HCEC 1CT (cell line): ENCODE results near the gene MTHFSD.

ENCODE experiments used
- DNase-seq: peaks from one replicate; pipeline ENCODE4 v3.0.0-alpha.2; 2017

MTHFSD gene

GRCh38 chr16:86568677-86569623 is 13.9 kb upstream of the MTHFSD start:
- DNase-seq: no peak

GRCh38 chr16:86567701-86568581 is 12.9 kb upstream of the MTHFSD start:
- peak; percentile 22 for DNase-seq

DNA sequence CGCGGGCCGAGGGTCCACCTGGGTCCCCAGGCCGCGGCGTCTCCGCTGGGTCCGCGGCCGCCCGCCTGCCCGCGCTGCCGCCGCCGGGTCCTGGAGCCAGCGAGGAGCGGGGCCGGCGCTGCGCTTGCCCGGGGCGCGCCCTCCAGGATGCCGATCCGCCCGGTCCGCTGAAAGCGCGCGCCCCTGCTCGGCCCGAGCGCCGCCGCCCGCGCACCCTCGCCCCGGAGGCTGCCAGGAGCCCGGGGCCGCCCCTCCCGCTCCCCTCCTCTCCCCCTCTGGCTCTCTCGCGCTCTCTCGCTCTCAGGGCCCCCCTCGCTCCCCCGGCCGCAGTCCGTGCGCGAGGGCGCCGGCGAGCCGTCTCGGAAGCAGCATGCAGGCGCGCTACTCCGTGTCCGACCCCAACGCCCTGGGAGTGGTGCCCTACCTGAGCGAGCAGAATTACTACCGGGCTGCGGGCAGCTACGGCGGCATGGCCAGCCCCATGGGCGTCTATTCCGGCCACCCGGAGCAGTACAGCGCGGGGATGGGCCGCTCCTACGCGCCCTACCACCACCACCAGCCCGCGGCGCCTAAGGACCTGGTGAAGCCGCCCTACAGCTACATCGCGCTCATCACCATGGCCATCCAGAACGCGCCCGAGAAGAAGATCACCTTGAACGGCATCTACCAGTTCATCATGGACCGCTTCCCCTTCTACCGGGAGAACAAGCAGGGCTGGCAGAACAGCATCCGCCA is 12.1 kb upstream of the MTHFSD start:
- DNase-seq: peak; percentile 45

- DNase-seq: peak; percentile 78
These were observed 11.5 kb upstream of the MTHFSD start, which contains the start of gene FOXC2 for GRCh38 chr16:86566601-86566965. Gene FOXC2, plus strand, starts transcription at chr16:86566829. Its CDS starts 507 bp downstream, at chr16:86567336.

DNA sequence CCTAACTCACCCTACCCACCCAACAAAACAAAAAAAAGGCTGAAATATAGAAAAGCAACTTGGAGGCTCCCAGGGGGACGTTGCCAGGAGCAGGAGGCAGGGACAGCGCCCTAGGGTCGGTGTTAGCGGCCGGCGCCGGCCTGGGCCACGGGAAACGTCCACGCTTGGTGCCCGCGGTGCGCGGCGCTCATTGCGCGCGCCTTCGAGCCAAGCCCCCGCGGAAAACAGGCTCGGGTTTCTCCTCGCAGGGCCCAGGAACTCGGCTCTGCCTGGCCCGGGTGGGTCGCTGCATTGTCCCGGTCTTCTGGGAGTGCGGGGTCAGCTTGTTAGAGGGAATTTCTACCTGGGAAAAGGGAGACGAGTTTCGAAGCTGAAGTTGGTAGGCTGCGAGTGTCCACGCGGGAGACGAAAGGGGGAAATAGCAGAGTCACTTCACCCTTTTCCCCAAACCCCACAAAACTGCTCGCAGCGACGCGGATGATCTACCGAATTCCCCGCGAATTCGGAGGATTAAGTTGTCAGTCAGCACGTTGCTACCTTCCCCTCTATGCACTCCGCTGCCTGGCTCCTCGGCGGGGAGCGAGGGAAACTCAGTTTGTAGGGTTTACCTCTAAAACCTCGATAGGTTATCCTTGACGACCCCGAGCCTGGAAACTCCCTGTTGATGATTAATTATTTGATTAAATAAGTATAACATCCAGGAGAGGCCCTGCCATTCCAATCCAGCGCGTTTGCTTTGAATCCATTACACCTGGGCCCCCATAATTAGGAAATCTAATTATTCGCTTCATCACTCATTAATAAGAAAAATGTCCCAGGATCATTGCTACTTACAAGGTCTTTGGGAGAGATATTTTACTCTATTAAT is 10.8 kb upstream of the MTHFSD start:
- no peak for DNase-seq

DNA sequence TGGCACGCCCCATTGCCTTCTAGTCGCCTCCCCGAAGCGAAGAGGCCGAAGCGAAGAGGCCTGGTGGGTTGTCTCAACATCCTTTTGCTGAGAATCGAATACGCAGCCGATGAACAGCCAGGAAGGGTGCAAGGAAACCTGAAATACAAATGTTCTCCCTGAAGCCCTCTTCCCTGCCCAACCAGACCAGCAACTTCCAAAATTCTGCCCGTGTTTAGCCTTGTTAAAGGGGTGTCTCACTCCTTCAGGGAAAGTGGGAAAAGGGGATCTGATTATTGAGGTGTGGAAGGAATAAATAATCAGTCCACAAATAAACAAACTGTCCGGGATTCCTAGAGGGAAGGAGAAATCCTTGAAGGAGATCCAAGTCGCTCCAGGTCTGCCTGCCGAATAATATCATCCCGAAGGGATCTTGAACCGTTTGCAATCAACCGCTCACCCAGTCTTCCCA is 10.2 kb upstream of the MTHFSD start:
- no peak for DNase-seq

- DNase-seq: peak; percentile 73
These were observed 8.7 kb upstream of the MTHFSD start for GRCh38 chr16:86563469-86564345.

DNA sequence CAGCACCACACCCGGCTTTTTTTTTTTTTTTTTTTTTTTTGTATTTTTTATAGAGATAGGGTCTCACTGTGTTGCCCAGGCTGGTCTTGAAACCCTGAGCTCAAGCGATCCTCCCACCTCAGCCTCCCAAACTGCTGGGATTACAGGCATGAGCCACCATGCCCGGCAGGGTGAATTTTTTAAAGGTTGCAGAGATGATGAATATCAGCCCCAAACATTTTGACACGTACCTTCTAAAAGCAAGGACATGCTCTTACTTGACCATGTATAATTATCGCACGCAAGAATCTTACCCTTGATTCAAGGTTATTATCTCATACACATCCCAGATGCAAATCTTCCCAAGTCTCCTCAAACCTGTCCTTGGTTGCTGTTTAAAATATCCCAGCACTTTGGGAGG is 7.3 kb upstream of the MTHFSD start:
- no peak for DNase-seq

DNA sequence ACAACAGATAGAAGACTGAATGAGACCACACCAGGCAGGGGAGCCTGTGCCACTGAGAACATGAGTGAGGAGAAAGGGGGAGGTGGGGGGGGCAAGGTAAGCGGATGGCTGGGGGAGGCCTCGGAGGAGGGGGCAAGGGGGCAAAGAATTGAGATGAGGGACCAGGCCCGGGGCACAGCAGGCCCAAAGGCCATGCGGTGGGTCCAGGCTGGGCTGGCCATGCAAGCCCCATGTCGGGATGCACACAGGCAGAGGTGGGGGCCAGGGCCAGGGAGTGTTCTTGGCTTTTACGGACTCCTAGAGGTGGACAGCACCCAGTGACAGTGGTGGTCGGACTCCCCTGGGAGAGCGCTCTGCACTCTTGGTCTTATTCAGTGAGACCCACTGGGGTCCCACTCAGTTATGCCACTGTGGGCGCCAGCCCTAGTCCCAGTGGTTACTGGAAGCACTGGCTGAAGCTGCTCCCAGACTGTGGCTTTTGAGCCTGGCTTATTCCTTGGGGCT is 4.8 kb upstream of the MTHFSD start:
- no peak for DNase-seq

- no peak for DNase-seq
These were observed 3.5 kb upstream of the MTHFSD start for GRCh38 chr16:86558355-86559193.

DNA sequence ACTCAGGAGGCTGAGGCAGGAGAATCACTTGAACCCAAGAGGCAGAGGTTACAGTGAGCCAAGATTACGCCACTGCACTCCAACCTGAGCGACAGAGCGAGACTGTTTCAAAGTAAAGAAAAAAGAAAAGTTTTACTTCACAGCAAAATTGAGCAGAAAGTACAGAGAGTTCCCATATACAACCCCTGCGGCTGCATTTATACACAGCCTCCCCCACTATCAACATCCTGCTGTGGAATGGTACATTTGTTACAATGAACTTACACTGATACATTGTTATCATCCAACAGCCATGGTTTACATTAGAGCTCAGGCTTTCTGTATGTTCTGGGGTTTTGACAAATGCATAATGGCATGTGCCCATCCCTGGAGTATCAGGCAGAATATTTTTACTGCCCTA is 2.6 kb upstream of the MTHFSD start:
- DNase-seq: no peak

DNA sequence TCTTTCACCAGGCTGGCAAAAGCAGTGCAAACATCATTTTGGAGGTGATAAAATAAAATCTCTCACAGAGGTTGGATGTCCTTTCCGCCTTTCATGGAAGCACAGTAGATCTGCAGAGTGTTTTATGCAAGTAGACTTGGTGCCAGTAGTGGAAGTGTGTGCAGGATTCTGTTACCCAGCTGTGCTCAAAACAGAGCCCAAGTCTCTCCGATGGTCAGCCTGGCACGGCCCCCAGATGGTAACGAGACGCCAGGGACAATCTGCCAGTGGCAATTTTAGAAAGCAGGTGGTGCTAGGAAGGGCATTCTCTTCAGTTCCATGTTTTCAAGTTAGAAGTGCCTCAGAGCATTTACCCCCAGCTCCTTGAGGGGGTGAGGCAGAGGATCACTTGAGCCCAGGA is 1.5 kb upstream of the MTHFSD start:
- DNase-seq: no peak

DNA sequence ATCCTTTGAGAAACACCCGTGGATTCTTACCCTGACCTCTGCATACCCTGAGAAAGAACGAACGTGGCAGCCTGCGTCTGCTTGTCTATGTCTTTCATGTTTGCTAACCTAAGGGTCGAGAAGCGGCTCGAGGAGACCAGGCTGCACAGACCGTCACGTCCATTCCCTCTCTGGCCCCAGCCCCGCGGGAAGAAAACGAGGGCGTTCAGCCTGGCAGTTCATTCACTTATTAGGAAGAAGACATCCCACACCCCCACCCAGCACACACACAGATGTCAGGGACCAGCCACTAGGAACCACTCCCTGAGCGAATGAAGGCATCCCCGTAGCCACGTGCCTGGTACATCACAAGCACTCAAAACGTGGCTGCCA is 655 bp upstream of the MTHFSD start:
- DNase-seq: no peak

GRCh38 chr16:86554599-86554916 is 477 bp downstream of the MTHFSD start:
- DNase-seq: no peak

DNA sequence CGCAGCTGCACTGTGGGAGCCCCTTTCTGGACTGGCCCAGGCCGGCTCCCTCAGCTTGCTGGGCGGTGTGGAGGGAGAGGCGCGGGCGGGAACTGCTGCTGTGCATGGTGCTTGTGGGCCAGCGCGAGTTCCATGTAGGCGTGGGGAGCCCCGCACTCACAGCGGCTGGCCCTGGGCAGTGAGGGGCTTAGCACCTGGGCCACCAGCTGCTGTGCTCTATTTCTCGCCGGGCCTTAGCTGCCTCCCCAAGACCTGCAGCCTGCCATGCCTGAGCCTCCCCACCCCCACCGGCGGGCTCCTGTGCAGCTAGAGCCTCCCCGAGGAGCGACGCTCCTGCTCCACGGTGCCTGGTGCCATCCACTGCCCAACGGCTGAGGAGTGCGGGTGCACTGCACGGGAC is 1.7 kb downstream of the MTHFSD start:
- DNase-seq: no peak

GRCh38 chr16:86550281-86550680 is 4.8 kb downstream of the MTHFSD start:
- no peak for DNase-seq

DNA sequence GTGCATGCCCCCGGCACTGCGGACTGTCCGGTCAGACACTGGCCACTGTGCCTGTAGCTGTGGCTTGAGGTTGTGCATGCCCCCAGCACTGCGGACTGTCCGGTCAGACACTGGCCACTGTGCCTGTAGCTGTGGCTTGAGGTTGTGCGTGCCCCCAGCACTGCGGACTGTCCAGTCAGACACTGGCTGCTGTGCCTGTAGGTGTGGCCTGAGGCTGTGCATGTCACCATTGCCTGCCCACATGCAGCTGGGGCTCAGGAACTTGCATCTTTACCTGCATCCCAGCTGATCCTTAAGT is 5.2 kb downstream of the MTHFSD start:
- DNase-seq: no peak

- DNase-seq: no peak
These were observed 5.8 kb downstream of the MTHFSD start for GRCh38 chr16:86549076-86549892.

DNA sequence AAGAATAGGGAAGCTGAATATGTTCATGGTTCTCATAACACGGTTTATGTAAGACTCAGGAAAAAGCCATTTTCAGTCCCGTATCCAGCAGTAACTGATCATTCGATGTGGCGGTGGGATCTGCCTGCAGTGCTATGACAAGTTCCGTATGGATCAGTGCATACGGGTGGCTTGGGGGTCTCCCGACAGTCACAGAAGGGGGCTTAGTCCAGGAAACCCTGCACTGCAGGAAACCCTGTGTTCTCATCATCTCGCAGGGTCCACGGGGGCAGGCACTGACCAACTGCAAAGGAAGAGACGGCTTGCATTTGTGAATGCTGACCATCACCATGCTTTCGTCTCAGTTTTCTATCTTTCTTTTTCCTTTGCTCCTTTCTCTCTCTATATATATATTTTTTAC is 7.7 kb downstream of the MTHFSD start:
- DNase-seq: no peak
